ENCODE results near the gene ZNF207.

GRCh38 chr17:32341141-32341856 lies 8.7 kb upstream of the ZNF207 start:
- TF ChIP-seq POLR2AphosphoS5 (IDR thresholded peaks at IDR 0.05; ENCODE audit: low read depth) (no peak), CTCF (IDR thresholded peaks at IDR 0.05; ENCODE audit: insufficient read depth, low read length) (no peak), REST (IDR thresholded peaks at IDR 0.05; ENCODE audit: insufficient replicate concordance, low read depth) (no peak), GABPA (IDR thresholded peaks at IDR 0.05; ENCODE audit: low read depth) (no peak)
